ENCODE results near the gene RASGRF1.
A peak's percentile ranks its signal among the peaks of the same experiment; 100 is the strongest.

RASGRF1 gene

DNA sequence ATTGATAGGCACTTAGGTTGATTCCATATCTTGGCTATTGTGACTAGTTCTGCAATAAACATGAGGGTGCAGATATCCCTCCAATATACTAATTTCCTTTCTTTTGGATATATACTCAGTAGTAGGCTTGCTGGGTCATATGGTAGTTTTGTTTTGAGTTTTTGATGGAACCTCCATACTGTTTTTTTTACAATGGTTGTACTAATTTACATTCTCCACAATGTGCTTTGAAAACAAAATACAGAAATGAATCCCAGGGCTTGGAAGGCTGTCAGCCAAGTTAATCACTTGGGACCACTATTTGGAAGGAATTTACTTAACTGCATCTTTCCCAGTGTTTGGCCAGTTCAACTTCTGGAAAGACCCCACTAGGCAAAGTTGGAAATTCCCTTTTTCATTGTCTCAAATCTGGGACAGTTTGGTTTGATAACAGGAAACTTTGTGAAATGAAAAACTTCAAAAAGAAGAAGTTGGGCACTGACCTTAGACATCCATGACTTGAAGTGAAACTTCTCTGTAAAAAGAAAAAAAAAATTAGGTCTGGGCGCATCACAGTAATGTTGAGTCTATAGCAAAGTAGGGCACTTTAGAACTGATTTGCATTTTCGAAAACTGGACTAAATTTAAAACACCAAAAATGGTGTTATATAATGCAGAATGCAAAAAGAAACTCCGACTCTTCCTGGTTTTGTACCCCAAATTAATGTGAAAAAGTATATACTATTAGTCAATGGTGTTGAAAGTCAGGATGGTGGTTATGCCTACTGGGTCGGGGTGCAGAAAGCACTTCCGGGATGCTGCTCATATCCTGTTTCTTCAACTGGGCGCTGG lies 151.7 kb downstream of the RASGRF1 start:
- TF ChIP-seq, protein P1, sequence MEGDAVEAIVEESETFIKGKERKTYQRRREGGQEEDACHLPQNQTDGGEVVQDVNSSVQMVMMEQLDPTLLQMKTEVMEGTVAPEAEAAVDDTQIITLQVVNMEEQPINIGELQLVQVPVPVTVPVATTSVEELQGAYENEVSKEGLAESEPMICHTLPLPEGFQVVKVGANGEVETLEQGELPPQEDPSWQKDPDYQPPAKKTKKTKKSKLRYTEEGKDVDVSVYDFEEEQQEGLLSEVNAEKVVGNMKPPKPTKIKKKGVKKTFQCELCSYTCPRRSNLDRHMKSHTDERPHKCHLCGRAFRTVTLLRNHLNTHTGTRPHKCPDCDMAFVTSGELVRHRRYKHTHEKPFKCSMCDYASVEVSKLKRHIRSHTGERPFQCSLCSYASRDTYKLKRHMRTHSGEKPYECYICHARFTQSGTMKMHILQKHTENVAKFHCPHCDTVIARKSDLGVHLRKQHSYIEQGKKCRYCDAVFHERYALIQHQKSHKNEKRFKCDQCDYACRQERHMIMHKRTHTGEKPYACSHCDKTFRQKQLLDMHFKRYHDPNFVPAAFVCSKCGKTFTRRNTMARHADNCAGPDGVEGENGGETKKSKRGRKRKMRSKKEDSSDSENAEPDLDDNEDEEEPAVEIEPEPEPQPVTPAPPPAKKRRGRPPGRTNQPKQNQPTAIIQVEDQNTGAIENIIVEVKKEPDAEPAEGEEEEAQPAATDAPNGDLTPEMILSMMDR (IDR thresholded peaks at IDR 0.05; ENCODE audit: insufficient read depth, low read depth, low read length, missing control alignments), result no peak
- peak overlapping the region; percentile 62 for H3K4me3 ChIP-seq (ENCODE audit: low read depth, low read length)
- DNase-seq (ENCODE audit: low read depth), result peak; percentile 91

DNA sequence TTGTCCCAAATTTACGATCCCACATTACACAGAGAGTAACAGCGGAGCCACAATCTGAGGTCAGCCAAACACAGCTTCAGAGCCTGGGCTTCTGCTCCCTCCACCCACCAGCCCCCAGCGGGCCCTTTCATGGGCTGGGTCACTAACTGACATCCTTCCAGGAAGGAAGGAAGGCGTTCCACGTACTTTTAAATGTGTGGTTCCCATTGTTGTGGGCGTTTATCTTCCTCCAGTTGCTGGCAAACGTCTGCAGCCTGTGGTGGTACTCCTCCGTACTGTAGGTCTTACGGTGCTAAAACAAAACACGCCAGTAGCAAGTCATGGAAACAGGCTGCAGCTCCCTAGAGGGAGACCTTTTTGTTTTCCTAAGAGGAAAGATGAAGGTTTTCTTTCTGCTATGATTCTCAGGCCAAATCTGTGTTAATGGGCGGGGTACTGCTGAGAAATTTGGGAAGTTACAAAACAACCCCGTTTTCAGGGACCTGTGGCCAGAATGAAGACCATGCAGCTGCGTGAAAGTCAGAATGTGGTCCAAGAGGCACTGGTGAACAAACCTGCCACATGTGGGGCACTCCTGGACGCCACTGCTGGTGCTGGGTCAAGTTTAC lies 153.3 kb downstream of the RASGRF1 start:
- peak overlapping the region; percentile 16; the same call in 1 of the 2 replicates for H3K4me3 ChIP-seq (ENCODE audit: low read depth, low read length)
- TF ChIP-seq, protein P1 (IDR thresholded peaks at IDR 0.05; ENCODE audit: insufficient read depth, low read depth, low read length, missing control alignments), result no peak
- no peak for DNase-seq (ENCODE audit: low read depth)

DNA sequence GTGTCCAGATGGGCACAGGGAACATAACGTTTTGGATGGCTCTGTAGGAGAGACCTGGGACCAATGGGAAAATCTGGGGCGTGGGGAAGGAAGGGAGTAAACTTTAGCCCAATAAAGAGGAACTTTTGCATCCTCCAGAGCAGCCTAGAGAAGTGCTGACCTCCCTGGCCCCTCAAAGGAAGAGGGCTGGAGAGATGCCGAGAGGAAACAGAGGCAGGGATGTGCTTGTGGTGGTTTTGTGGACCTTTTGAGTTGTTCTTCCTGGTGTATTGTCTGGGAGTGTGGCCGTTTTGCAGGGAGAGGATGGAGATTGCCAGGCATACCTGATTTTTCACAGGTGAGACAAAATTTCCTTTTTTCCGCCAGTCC lies 155.9 kb downstream of the RASGRF1 start:
- H3K4me3 ChIP-seq (ENCODE audit: low read depth, low read length), result no peak overlapping the region
- TF ChIP-seq, protein P1 (IDR thresholded peaks at IDR 0.05; ENCODE audit: insufficient read depth, low read depth, low read length, missing control alignments), result no peak

DNA sequence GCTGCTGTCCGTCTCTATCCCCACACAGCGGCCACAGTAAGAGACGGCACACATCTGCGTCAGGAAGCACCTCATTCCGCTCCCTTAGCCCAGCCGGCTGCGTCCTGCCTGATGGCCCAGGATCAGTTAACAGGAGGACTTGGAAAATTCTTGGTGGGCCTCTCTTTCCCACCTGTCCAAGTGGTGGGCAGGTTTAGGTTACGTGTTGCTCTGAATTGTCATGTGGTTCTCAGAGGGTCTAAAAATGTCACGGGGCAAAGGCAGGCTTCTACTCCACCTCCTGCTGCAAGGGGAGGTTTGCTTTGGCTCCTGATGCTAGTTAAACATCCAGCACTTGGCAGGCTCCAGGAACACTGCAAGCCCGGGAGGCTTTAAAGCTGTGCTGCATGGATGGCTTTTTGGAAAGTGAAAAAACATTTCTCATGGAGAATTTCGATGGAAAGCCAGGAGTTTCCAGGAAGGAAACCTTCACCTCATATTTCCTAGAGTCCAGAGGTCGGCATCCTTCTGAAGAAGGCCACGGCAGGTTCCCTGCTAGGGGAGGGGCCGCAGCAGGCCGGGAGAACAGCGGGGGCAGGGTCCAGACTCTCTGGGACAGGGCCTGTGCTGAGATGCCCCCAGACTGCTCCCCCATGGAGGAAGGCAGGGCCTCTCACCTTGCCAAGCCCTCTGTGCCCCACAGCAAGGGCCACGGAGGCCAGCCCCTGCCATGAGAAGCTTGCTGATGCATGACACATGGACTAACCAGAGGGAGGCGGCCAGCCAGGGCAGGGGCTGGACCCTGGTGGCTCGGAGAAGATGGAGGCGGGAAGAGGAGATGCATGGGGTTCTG lies 156.5 kb downstream of the RASGRF1 start:
- H3K4me3 ChIP-seq (ENCODE audit: low read depth, low read length), result no peak overlapping the region
- TF ChIP-seq, protein P1 (IDR thresholded peaks at IDR 0.05; ENCODE audit: insufficient read depth, low read depth, low read length, missing control alignments), result no peak
- no peak for DNase-seq (ENCODE audit: low read depth)

More for the DNA sequence above, 155.9 kb downstream of the RASGRF1 start:
- DNase-seq (ENCODE audit: low read depth), result no peak

DNA sequence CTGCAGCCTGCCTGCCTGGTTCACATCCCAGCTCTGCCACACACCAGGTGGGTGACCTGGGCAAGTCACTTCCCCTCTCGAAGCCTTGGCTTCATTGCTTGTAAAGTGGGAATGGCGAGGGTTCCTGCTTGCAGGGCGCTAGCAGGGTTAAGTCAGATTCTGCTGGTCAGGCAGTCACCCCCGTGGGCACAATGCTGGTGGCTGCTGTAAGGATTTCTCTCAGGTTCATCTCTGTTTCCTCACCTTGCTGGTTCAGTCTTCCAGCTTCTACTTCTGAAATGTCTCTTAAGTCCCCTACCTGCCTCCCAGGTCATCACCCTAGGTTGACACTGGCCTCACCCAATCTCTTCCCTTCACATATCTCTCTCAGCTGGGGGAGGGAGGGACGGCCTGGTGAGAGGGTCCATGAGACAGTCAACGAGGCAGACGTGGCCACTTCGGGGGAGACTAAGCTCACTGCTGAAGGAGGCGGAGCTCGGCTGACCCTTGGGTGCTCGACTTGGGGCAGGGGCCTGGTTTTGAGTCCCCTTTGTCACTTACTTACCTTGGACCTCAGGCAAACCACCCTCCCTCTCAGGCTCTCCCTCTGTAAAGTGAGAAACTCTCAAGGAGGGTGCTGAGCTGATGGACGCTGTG lies 157.3 kb downstream of the RASGRF1 start:
- no peak for DNase-seq (ENCODE audit: low read depth)
- H3K4me3 ChIP-seq (ENCODE audit: low read depth, low read length), result no peak overlapping the region
- TF ChIP-seq, protein P1 (IDR thresholded peaks at IDR 0.05; ENCODE audit: insufficient read depth, low read depth, low read length, missing control alignments), result no peak

DNA sequence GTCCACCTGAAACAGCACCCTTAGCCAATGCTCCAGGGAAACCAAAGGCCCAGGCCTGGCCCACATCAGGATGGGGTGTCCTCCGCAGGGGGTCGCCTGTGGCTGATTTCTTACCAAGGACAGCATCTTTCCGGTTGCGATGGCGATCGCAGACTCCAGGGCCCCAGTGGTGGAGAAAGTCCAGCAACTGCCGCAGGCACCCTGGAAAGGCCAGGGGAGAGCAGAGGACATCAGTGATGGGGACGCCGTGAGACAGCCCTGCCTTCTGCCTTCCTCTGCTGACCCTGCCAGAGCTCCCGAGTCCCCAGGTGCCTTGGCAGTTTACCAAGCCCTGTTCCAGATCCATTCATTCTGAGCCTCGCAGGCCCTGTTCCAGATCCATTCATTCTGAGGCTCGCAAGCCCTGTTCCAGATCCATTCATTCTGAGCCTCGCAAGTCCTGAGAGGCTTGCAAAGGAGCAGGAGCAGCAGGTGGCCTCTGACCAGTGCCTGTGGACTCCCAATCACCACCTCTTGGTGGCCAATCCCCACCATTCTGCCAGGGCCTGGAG lies 158.2 kb downstream of the RASGRF1 start:
- no peak overlapping the region for H3K4me3 ChIP-seq (ENCODE audit: low read depth, low read length)
- no peak for DNase-seq (ENCODE audit: low read depth)
- TF ChIP-seq, protein P1 (IDR thresholded peaks at IDR 0.05; ENCODE audit: insufficient read depth, low read depth, low read length, missing control alignments), result no peak
